ENCODE measurements around the gene PIK3R2.

DNA sequence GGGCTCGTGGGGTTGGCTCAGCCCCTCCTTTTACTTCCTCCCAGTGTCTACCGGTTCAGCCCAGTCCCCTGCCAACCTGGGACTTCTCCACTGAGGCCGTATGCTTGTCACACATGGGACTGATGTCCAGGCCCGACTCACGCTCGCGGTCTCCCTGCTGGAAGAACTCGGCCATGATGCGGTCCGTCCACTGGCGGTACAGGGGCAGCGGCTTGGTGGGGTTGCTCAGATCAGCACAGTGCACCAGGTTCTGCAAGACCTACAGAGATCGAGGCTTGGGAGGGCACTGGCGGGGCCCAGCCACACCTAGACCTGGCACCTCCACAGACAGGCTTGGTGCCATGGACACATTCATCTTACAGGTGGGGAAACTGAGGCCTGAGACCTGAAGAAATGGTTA, 58.7 kb downstream of the PIK3R2 start:
- TF ChIP-seq, protein P1, sequence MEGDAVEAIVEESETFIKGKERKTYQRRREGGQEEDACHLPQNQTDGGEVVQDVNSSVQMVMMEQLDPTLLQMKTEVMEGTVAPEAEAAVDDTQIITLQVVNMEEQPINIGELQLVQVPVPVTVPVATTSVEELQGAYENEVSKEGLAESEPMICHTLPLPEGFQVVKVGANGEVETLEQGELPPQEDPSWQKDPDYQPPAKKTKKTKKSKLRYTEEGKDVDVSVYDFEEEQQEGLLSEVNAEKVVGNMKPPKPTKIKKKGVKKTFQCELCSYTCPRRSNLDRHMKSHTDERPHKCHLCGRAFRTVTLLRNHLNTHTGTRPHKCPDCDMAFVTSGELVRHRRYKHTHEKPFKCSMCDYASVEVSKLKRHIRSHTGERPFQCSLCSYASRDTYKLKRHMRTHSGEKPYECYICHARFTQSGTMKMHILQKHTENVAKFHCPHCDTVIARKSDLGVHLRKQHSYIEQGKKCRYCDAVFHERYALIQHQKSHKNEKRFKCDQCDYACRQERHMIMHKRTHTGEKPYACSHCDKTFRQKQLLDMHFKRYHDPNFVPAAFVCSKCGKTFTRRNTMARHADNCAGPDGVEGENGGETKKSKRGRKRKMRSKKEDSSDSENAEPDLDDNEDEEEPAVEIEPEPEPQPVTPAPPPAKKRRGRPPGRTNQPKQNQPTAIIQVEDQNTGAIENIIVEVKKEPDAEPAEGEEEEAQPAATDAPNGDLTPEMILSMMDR (IDR thresholded peaks at IDR 0.05; ENCODE audit: low read depth, low read length), result no peak
- no peak for TF ChIP-seq POLR2A (IDR thresholded peaks at IDR 0.05; ENCODE audit: extremely low read depth, insufficient read length)
- TF ChIP-seq MYC (IDR thresholded peaks at IDR 0.05; ENCODE audit: low read depth, low read length), result no peak
- TF ChIP-seq, protein P2, sequence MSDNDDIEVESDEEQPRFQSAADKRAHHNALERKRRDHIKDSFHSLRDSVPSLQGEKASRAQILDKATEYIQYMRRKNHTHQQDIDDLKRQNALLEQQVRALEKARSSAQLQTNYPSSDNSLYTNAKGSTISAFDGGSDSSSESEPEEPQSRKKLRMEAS (IDR thresholded peaks at IDR 0.05; ENCODE audit: low read depth, low read length), result no peak

All from NB4 (cell line).